Gastroesophageal sphincter (tissue), 3 donors: ENCODE measurements around the gene HMGN1.

Experiments used
- CTCF ChIP-seq, 4 experiments: fragments of 200-600 bp in 2 of 4; fragments of 450-650 bp in 2 of 4; sonication (generic) in 1 of 4; IDR thresholded peaks; one replicate each; pipeline ENCODE4 v1.5.1; 2017 to 2019; ENCODE audit warnings: antibody characterized with exemption in 4 of 4, mild to moderate bottlenecking in 2 of 4, moderate library complexity in 2 of 4
- EP300 ChIP-seq: sonication (generic); formaldehyde crosslinking; IDR thresholded peaks from one replicate; pipeline ENCODE4 v1.6.1; 2017; ENCODE audit warnings: antibody characterized with exemption, mild to moderate bottlenecking
- POLR2A ChIP-seq, 2 donors: fragments of 450-650 bp; IDR thresholded peaks; one replicate each; pipeline ENCODE4 v1.6.1; 2017; ENCODE audit warnings: antibody characterized with exemption in 2 of 2, mild to moderate bottlenecking in 2 of 2, moderate library complexity in 1 of 2
- POLR2AphosphoS5 ChIP-seq: sonication (generic); formaldehyde crosslinking; IDR thresholded peaks from one replicate; pipeline ENCODE4 v1.6.1; 2017; ENCODE audit warnings: antibody characterized with exemption

- TF ChIP-seq CTCF (IDR thresholded peaks at IDR 0.05) (no peak), POLR2A (IDR thresholded peaks at IDR 0.05) (no peak), EP300 (no peak), POLR2AphosphoS5 (no peak)
Observed at GRCh38 chr21:39314143-39315027, 34.5 kb downstream of the HMGN1 start.
